Muscle of back (tissue), 11 donors: Measurements from ENCODE around the gene FBL. TPM values are rescaled to one million over a fixed set of nuclear protein-coding genes. Genes with fewer than 3 reads are reported as not detected.
"Not testable (repeated sequence)": the region's sequence is repeated elsewhere in the genome, so short reads cannot be mapped to it uniquely, and the experiment has no call there.

Experiments used
- DNase-seq, 3 donors: peaks; one replicate each; pipeline versions ENCODE4 v3.0.0 to v3.0.0-alpha.2; 2013
- polyA plus RNA-seq, 10 donors: library from polyadenylated mRNA; unstranded; fragments of 120-200 nt; gene quantifications; one replicate each; pipeline ENCODE4 v1.2.1, GENCODE V29; 2013; ENCODE audit not compliant: insufficient read length in 10 of 10

FBL gene
- polyA plus RNA-seq, 10 donors, result 213 to 384 (median 252) TPM

DNA sequence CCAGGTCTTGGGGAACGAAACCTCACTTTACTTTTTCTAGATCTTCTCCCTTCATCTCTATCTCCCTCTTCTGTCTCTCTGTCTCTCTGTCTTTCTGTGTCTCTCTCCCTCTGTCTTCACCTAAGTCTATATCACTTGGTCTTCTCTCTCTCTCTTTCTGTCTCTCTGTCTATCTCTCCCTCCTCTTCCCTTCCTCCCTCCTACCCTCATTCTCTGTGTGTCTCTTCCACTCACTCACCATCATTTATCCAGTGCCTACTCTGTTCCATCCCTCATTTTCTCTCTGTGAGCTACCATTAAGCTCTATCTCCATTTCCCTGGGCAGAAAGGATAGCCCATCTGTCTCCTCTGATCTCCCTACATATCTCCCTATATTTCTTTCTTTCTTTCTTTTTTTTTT, 32.2 kb upstream of the FBL start:
- no peak for DNase-seq

DNA sequence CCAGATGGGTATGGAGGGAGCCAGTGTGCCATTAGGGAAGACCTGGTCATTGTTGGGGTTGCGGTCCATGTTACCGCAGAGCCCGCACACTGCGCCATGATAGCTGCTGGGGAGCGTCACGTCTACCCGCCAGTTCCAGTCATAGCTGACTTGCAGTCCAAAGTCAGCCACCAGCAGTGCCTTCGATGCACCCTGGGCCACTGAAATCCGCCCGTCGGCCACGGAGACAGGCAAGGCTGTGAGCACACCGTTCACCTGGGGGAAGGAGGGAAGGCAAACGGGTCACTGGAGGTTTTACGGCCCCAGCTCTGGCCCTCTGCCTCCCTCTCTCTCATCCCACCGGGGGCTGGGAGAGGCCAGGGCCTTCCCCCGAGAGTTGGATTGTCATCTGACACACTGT, 31.8 kb upstream of the FBL start:
- DNase-seq, result not testable (repeated sequence)

DNA sequence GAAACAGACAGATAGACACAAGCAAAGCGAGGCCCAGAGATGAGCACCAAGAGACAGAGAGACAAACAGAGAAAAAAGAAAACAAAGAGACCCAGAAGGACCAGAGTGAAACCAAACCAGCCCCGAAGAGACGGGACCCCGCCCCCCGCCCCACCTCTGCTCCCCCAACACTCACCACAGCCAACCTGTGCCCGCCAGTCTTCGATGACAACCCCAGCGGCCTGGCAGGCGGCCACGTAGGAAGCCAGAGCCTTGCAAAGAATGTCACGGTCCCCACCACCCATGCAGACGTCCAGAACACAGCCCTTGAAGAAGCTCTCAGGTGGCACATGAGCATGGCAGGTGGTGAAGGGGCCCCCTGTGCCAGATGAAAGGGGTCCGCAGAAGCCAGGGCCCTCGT, 31.3 kb upstream of the FBL start:
- DNase-seq, result peak; percentile 23 to 34 (median 27)

DNA sequence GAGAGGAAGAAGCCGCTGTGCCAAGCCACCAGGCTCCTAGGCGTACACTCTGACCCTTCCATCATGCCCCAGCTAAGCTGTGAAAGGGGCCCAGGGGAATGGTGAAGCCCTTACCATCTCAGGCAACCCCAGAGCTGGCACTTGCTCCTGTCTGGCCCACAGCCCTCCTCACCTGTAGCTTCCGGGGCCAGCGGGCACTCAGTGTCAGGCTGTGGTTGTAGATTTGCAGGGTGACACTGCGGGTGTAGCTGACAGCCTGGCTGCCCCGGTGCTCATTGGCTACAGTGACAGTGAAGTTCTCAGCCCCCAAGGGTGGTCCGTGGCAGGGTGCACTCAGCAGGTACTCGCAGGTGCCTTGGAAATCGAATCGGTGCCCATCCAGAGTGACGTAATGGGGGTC, 30.3 kb upstream of the FBL start:
- DNase-seq, result not testable (repeated sequence)

GRCh38 chr19:39875401-39875864, 29.3 kb upstream of the FBL start:
- DNase-seq, result not testable (repeated sequence)

DNA sequence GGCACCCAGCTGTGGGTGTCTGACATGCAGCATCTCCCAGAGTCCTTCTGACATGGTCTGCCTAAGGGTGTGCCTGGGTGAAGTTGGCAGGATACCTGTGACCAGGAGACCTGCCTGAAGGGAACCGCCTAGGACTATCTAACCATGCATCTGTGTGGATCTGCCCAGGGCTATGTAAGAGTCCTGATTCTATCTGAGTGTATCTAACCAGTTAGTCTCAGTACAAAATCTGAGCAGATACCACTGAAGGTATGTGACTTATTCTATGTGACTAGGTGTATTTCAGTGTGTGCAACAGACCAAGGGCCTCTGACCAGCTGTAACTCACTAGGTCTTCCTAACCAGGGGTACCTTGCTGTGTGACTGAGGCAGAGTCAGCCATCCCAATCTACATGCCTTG, 28.2 kb upstream of the FBL start:
- DNase-seq, result no peak

GRCh38 chr19:39873385-39873784, 27.2 kb upstream of the FBL start:
- no peak for DNase-seq

GRCh38 chr19:39871886-39872866, 26.0 kb upstream of the FBL start:
- DNase-seq, result no peak

DNA sequence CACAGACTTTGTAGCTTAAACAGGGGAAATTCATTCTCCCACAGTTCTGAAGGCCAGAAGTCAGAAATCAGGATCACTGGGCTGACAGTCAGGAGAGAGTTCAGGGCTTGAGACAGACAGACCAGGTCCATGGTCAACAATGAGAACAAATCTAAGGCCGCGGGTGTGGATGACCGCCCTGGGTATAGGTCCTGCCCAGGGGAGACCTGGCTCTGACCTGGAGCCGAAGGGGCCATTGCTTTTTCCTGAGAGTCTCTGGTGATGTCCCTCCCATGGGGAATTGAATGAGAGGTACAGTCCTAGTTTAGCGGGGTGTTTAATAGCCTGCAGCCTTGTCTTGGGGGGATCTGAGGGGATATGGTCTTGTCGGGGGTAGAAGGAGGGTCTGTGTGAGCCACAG, 25.2 kb upstream of the FBL start:
- DNase-seq, result no peak

DNA sequence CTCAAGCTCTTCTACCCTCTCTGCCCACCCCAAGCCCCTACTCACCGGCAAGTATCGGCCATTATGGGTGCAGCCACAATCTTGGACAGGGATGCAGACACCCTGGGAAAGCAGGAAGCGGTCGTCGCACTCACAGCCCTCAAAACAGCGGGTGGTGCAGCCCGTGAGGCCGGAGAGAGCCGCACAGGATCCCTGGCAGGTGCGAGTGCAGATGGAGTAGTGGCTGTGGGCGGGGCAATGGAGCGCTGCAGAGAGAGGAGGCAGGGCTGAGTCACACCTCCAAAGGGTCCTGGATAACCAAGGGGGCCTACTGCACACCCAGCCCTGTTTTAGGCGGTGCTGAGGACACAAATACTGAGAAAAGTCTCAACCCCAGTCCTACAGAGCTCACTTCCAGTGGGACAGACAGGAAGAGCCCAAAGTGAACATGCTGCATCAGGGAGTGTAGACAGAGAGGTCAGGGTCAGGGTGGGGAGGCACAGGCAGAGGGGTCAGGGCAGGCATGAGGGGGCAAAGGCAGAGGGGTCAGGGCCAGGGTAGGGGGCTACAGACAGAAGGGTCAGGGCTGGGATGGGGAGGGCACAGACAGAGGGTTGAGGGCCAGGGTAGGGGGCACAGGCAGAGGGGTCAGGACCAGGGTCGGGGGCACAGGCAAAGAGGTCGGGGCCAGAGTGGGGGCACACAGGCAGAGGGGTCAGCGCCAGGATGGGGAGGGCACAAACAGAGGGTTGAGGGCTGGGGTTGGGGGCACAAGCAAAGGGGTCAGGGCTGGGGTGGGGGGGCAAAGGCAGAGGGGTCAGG, 24.2 kb upstream of the FBL start:
- no peak for DNase-seq

- no peak for DNase-seq
Observed at GRCh38 chr19:39867952-39868351, 21.8 kb upstream of the FBL start.

DNA sequence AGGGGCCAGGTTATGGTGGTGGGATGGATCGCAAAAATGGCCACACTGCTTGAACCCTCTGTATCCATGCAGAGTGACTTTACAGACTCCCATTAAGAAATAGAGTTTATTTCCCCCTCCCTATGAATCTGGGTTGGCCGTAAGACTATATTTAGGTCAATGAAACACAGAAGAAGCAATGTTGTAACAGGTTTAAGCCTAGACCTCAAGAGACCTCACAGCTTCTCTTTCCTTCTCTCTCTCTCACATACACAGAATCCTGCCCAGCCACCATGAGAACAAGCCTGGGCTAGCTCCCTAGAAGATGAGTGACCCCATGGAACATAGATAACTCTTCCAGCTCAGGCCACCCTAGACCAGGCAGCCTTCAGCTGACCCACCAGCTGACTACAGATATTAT, 21.0 kb upstream of the FBL start:
- no peak for DNase-seq

DNA sequence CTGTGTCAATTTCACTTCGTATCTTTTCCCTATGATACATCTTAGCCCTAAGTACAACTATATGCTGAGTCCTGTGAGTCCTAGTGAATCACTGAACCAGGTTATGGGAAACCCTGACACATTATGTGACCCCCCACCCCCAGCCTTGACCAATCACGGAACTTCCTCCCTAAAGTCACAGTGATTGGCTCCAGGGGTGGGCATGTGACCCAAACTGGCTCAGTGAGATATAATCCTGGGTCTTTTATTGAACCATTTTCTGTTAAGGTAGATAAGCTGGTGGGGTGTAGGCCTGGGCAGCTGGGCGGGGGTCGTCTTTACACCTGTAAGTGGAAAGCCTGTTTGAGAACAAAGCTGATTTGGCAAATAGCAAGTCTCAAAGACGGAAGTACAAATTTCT, 19.8 kb upstream of the FBL start:
- no peak for DNase-seq

DNA sequence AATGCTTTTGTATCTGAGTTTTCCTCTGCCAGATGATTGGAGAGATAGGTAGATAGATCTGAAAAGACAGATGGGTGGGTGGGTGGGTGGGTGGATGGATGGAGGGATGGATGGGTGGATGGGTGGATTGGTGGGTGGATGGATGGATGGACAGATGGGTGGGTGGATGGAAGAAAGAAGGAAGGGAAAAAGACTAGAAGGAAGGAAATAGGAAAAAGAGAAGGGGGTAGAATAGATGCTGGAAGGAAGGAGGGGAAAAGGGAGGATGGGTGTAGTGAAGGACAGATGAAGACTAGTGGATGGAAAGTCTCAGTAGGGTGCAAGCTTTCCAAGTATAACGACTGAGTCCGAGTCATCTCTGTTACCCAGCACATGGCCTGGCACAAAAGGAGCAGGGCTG, 19.0 kb upstream of the FBL start:
- DNase-seq, result no peak

DNA sequence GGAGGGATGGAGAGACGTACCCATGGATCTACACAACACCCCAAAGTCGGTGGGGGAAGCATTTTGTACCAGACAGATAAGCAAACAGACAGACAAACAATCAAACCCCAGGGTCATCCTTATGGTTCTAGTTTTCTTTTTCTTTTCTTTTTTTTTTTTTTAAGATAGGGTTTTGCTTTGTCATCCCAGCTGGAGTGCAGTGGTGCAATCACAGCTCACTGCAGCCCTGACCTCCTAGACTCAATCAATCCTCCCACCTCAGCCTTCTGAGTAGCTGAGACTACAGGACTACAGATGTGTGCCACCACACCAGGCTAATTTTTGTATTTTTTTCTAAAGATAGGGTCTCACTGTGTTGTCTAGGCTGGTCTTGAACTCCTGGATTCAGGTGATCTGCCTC, 17.9 kb upstream of the FBL start:
- DNase-seq, result no peak

- peak in 1 of 3 donors; percentile 73 for DNase-seq
Observed at GRCh38 chr19:39858541-39858940, 12.4 kb upstream of the FBL start.

GRCh38 chr19:39852882-39853281, 6.7 kb upstream of the FBL start:
- DNase-seq, result no peak

DNA sequence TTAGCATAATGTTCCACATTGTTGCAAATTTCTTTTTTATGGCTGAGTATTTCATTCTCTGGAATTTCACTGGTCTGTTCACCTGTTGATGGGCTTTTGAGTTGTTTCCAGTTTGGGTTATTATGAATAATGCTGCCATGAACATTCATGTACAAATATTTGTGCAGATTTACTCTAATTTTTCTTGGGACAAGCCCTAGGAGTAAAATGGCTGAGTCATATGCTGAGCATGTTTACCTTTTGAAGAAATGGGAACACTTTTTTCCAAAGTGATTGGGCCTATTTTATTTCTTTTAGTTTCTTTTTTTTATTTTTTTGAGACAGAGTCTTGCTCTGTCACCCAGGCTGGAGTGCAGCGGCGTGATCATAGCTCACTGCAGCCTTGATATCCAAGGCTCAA, 4.7 kb upstream of the FBL start:
- DNase-seq, result no peak

- DNase-seq, result no peak
Observed at GRCh38 chr19:39848392-39848791, 2.2 kb upstream of the FBL start.

- DNase-seq, result no peak
Observed at GRCh38 chr19:39847525-39847924, 1.3 kb upstream of the FBL start.

- DNase-seq, result peak in 1 of 3 donors; percentile 39
Observed at GRCh38 chr19:39846678-39847486, 703 bp upstream of the FBL start.

GRCh38 chr19:39845584-39845932, 621 bp downstream of the FBL start:
- DNase-seq, result peak in 1 of 3 donors; percentile 36
